Measurements from ENCODE around the gene HPS6.
A peak's percentile ranks its signal among the peaks of the same experiment; 100 is the strongest.
"Not testable (repeated sequence)": the region's sequence is repeated elsewhere in the genome, so short reads cannot be mapped to it uniquely, and the experiment has no call there.

HPS6 gene

DNA sequence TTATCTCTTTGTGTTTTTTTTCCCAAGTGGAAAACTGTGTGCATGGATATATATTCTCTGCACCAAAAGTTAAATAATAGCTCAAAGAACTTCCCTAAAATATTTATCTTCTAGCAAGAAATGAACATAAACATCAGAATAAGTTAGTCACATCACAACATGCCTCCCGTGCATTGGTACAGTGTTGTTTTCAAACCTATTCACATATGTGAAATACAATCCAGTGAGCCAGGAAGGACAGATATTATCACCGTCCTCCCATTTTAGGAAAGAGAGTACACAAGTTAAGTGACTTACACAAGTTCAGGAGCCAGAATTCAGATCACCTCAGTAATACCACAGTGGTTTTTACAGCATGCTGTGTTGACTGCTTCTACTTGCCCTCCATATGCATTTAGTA, 31.4 kb upstream of the HPS6 start:
- TF ChIP-seq, protein P1, sequence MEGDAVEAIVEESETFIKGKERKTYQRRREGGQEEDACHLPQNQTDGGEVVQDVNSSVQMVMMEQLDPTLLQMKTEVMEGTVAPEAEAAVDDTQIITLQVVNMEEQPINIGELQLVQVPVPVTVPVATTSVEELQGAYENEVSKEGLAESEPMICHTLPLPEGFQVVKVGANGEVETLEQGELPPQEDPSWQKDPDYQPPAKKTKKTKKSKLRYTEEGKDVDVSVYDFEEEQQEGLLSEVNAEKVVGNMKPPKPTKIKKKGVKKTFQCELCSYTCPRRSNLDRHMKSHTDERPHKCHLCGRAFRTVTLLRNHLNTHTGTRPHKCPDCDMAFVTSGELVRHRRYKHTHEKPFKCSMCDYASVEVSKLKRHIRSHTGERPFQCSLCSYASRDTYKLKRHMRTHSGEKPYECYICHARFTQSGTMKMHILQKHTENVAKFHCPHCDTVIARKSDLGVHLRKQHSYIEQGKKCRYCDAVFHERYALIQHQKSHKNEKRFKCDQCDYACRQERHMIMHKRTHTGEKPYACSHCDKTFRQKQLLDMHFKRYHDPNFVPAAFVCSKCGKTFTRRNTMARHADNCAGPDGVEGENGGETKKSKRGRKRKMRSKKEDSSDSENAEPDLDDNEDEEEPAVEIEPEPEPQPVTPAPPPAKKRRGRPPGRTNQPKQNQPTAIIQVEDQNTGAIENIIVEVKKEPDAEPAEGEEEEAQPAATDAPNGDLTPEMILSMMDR (IDR thresholded peaks at IDR 0.05; ENCODE audit: low read depth, low read length) = no peak
- H3K4me3 ChIP-seq (ENCODE audit: low read depth, low read length) = no peak overlapping the region
- peaks cover 13% of the 10 kb centered on the region for H3K36me3 ChIP-seq
- no peaks in the 10 kb centered on the region for H3K27me3 ChIP-seq
- no peak for DNase-seq
- no peaks in the 10 kb centered on the region for H3K4me1 ChIP-seq
- no peaks in the 10 kb centered on the region for H3K9me3 ChIP-seq

DNA sequence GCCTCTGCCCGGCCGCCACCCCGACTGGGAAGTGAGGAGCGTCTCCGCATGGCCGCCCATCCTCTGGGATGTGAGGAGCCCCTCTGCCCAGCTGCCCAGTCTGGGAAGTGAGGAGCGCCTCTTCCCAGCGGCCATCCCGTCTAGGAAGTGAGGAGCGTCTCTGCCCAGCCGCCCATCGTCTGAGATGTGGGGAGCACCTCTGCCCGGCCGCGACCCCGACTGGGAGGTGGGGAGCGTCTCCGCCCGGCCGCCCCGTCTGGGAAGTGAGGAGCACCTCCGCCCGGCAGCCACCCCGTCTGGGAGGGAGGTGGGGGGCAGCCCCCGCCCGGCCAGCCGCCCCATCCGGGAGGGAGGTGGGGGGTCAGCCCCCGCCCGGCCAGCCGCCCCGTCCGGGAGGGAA, 29.3 kb upstream of the HPS6 start:
- not testable (repeated sequence) for H3K9me3 ChIP-seq; H3K4me1 ChIP-seq; H3K27me3 ChIP-seq; H3K36me3 ChIP-seq; H3K4me3 ChIP-seq (ENCODE audit: low read depth, low read length)
- DNase-seq = peak; percentile 10

DNA sequence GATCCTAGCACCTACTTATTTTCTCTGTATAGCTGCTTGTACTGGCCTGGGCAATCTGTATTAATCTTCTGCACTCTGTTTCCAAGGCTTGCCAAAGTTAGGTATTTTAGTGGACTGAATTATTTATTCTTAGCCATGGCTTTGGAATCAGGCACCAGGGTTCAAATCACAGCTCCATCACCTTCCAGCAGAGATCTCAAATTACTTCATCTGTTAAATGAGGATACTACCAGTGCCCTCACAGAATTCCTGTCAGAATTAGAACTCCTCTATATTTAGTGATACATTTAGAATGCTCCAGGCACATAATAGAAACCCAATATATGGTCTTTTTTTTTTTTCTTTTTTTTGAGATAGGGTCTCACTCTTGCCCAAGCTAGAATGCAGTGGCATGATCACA, 26.7 kb upstream of the HPS6 start:
- no peaks in the 10 kb centered on the region for H3K4me1 ChIP-seq
- TF ChIP-seq, protein P1 (IDR thresholded peaks at IDR 0.05; ENCODE audit: low read depth, low read length) = no peak
- H3K4me3 ChIP-seq (ENCODE audit: low read depth, low read length) = no peak overlapping the region
- no peak for DNase-seq
- no peaks in the 10 kb centered on the region for H3K9me3 ChIP-seq
- no peaks in the 10 kb centered on the region for H3K27me3 ChIP-seq
- no peaks in the 10 kb centered on the region; the same call in 1 of the 2 replicates for H3K36me3 ChIP-seq

DNA sequence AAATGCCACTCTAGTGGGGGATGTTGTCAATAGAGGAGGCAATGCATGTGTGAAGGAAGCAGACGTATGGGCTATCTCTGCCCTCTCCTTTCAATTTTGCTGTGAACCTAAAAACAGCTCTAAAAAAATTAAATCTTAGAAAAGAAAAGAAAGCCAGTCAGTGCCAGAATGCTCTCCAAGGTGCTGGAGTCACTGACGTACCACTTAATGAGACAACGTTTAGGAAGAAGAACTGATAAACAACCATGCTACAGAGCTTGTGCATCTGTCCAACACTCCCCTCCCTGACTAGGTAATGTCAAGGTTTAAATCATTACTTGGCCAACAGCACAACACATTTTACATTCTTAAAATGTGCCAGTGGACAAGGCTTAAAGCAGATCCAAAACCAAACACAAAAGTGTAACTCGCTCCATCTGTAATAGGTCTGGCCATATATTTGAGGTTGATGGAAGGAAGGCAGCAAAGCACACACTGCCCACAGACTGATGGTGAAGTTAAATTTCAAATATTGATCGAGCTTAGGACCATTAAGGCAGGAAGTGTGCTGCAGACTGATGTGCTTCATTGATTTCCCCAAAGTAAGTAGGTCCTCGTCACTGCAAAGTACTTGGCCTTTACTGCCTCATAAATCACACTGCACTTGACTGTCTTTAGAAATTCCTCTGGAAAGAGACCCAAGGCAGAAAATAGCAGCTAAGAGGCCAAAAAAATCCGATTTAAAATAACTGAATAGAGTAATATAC, 24.7 kb upstream of the HPS6 start:
- TF ChIP-seq, protein P1 (IDR thresholded peaks at IDR 0.05; ENCODE audit: low read depth, low read length) = no peak
- Histone ChIP-seq H3K9me3 (no peaks in the 10 kb centered on the region), H3K4me3 (ENCODE audit: low read depth, low read length) (no peak overlapping the region), H3K4me1 (no peaks in the 10 kb centered on the region), H3K27me3 (no peaks in the 10 kb centered on the region), H3K36me3 (no peaks in the 10 kb centered on the region; the same call in 1 of the 2 replicates)
- DNase-seq = no peak

DNA sequence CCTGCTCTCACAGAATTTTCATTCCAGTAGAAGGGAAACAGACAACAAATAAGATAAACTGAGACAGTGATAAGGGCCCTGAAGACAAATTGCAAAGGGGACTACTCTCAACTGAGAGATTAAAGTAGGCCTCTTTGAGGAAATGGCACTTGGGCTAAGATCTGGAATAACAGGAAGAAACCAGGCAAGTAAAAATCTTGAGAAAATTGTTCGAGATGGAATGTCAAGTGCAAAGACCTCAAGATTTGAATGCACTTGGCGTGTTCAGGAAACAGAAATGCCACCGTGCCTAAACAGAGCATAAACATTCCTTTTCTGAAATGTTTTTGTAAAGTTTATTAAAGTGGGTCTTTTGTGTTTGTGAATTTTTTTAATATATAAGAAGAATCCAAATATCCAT, 19.9 kb upstream of the HPS6 start:
- H3K4me1 ChIP-seq = no peaks in the 10 kb centered on the region
- no peaks in the 10 kb centered on the region for H3K36me3 ChIP-seq
- TF ChIP-seq, protein P1 (IDR thresholded peaks at IDR 0.05; ENCODE audit: low read depth, low read length) = no peak
- no peak for DNase-seq
- no peak overlapping the region for H3K4me3 ChIP-seq (ENCODE audit: low read depth, low read length)
- H3K9me3 ChIP-seq = no peaks in the 10 kb centered on the region
- no peaks in the 10 kb centered on the region for H3K27me3 ChIP-seq

DNA sequence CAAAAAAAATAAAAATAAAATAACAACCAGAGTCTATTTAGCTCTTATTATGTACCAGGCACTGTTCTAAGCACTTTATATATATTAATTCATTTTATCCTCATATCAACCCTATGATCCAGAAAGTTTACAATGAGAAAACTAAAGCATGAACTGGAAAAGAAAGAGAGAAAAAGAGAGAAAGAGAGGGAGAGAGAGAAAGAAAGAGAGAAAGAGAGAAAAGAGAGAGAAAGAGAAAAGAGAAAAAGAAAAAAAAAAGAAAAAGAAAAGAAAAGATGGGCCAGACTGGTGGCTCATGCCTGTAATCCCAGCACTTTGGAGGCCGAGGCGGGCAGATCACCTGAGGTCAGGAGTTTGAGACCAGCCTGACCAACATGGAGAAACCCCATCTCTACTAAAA, 19.1 kb upstream of the HPS6 start:
- TF ChIP-seq, protein P1 (IDR thresholded peaks at IDR 0.05; ENCODE audit: low read depth, low read length) = no peak
- no peaks in the 10 kb centered on the region for H3K36me3 ChIP-seq
- H3K4me1 ChIP-seq = no peaks in the 10 kb centered on the region
- no peaks in the 10 kb centered on the region for H3K27me3 ChIP-seq
- no peak overlapping the region for H3K4me3 ChIP-seq (ENCODE audit: low read depth, low read length)
- no peaks in the 10 kb centered on the region for H3K9me3 ChIP-seq
- no peak for DNase-seq

DNA sequence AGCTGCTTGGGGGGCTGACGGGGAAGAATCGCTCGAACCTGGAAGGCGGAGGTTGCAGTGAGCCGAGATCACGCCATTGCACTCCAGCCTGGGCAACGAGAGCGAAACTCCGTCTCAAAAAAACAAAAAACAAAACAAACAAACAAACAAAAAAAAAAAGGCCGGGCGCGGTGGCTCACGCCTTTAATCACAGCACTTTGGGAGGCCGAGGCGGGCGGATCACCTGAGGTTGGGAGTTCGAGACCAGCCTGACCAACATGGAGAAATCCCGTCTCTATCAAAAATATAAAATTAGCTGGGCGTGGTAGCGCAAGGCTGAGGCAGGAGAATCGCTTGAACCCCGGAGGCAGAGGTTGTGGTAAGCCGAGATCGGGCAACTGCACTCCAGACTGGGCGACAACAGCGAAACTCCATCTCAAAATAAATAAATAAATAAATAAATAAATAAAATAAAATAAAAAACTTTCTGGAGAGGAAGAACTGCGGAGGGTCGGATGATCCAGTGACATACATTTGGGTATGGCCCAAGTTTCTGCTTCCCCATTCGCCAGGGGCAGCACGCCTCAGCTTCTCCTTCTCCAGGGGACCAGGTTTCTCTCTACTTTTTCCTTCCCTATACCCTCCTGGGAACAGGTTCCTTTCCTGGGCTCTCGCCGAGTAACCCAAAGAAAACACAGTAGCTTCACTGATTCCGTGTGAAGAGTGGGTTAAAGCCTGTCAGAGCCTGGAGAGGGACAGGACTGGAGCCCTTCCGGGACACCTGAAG, 10.1 kb upstream of the HPS6 start:
- H3K4me3 ChIP-seq (ENCODE audit: low read depth, low read length) = peak overlapping the region; percentile 91
- H3K4me1 ChIP-seq, DNase-seq, H3K36me3 ChIP-seq, H3K27me3 ChIP-seq, H3K9me3 ChIP-seq: not testable (repeated sequence)

Measured in BE2C (cell line).